ENCODE results near the gene KCNC4.

KCNC4 gene

GRCh38 chr1:110218739-110219138 lies 8.6 kb downstream of the KCNC4 start:
- Histone ChIP-seq H3K36me3 (ENCODE audit: control insufficient read depth, insufficient read depth, low read length) (no peaks in the 10 kb centered on the region), H3K4me1 (ENCODE audit: control insufficient read depth, insufficient read depth, low read length) (no peaks in the 10 kb centered on the region), H3K27ac (ENCODE audit: low read depth, low read length) (no peak overlapping the region), H3K27me3 (ENCODE audit: control insufficient read depth, insufficient read depth, low read length) (no peaks in the 10 kb centered on the region), H3K9ac (ENCODE audit: low read length) (no peak overlapping the region), H3K4me3 (ENCODE audit: low read length) (no peak overlapping the region)

DNA sequence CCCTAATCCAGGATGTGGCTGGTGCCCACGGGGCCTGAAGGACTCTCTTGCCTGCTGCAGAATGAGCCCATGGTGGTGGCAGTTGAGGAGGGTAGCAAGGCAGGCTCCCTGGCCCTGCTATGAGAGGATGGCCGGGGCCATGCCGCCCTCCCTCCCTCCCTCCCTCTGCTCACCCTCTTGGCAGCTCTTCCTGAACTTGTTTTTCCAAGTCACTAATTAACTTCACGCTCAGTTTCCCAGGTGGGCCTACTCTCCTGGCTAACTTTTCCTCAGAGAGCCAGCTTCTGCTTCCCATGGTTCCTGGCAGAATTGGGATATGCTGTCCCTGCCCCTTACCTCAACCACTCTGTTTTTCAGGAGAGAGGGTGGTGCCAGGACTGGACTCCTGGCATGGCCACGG lies 10.2 kb downstream of the KCNC4 start:
- Histone ChIP-seq H3K4me3 (ENCODE audit: low read length) (no peak overlapping the region), H3K36me3 (ENCODE audit: control insufficient read depth, insufficient read depth, low read length) (no peaks in the 10 kb centered on the region), H3K27ac (ENCODE audit: low read depth, low read length) (no peak overlapping the region), H3K27me3 (ENCODE audit: control insufficient read depth, insufficient read depth, low read length) (no peaks in the 10 kb centered on the region), H3K9ac (ENCODE audit: low read length) (no peak overlapping the region), H3K4me1 (ENCODE audit: control insufficient read depth, insufficient read depth, low read length) (no peaks in the 10 kb centered on the region)

DNA sequence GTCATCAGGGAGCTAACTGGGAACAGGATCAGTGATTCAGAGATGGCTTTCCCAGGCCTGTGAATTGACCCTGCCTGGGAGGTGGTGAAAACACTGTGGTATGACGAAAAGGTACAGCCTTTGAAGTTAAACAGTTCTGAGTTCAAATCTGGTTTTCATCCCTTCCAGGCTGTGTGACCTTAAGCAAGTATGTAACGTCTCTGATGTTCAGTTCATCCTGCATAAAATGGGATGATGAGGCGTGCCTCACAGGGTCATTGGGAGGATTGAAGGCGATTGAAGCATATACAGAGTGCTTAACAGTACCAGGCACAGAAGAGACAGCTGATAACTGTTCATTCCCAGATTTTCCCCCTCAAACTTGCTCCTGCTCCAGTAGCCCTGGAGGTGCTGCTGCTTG lies 11.0 kb downstream of the KCNC4 start:
- Histone ChIP-seq H3K27me3 (ENCODE audit: control insufficient read depth, insufficient read depth, low read length) (no peaks in the 10 kb centered on the region), H3K9ac (ENCODE audit: low read length) (no peak overlapping the region), H3K36me3 (ENCODE audit: control insufficient read depth, insufficient read depth, low read length) (no peaks in the 10 kb centered on the region), H3K4me3 (ENCODE audit: low read length) (no peak overlapping the region), H3K4me1 (ENCODE audit: control insufficient read depth, insufficient read depth, low read length) (no peaks in the 10 kb centered on the region), H3K27ac (ENCODE audit: low read depth, low read length) (no peak overlapping the region)

DNA sequence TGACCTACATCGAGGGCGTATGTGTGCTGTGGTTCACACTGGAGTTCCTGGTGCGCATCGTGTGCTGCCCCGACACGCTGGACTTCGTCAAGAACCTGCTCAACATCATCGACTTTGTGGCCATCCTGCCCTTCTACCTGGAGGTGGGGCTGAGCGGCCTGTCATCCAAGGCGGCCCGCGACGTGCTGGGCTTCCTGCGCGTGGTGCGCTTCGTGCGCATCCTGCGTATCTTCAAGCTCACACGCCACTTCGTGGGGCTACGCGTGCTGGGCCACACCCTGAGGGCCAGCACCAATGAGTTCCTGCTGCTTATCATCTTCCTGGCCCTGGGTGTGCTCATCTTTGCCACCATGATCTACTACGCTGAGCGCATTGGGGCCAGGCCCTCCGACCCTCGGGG lies 13.0 kb downstream of the KCNC4 start:
- Histone ChIP-seq H3K4me3 (ENCODE audit: low read length) (no peak overlapping the region), H3K9ac (ENCODE audit: low read length) (no peak overlapping the region), H3K27ac (ENCODE audit: low read depth, low read length) (no peak overlapping the region), H3K27me3 (ENCODE audit: control insufficient read depth, insufficient read depth, low read length) (no peaks in the 10 kb centered on the region), H3K36me3 (ENCODE audit: control insufficient read depth, insufficient read depth, low read length) (peaks cover 2% of the 10 kb centered on the region), H3K4me1 (ENCODE audit: control insufficient read depth, insufficient read depth, low read length) (no peaks in the 10 kb centered on the region)

- Histone ChIP-seq H3K27me3 (ENCODE audit: control insufficient read depth, insufficient read depth, low read length) (no peaks in the 10 kb centered on the region), H3K4me3 (ENCODE audit: low read length) (no peak overlapping the region), H3K9ac (ENCODE audit: low read length) (no peak overlapping the region), H3K27ac (ENCODE audit: low read depth, low read length) (no peak overlapping the region), H3K4me1 (ENCODE audit: control insufficient read depth, insufficient read depth, low read length) (no peaks in the 10 kb centered on the region), H3K36me3 (ENCODE audit: control insufficient read depth, insufficient read depth, low read length) (peaks cover 2% of the 10 kb centered on the region)
These were observed 13.5 kb downstream of the KCNC4 start for GRCh38 chr1:110223581-110223980.

DNA sequence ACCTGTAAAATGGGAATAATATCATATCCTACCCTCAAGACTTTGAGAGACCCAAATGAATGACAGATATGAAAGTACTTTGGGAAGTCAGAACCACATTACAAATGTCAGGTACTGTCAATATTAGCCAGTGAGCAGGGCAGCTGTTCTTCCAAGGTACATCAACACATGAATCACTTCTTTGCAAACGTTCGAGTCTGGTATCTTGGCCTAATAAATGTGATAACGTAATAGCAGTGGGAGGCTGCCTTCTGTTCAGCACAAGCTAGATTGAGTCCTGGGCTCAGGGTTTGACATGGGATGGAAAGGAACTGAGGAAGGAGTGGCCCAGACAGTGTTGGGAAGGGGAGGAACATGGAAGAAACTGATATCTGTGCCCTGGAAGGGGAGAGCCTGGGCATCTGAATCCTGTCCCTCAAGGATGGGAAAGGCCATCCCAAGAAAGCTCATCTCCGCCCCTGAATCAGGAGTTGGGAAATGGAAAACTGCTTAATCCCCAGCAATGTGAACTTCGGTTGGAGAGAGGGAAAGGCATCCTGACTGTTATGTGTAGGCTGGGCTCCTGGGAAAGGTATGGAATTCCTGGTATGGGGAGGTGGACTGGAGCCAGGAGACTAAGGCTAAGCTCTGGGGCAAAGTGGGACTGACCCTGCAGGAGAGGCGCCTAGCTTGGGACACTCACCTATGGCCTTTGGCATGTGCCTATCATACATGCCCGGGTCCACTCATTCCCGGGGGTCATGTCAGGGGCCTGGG lies 14.3 kb downstream of the KCNC4 start:
- H3K27me3 ChIP-seq (ENCODE audit: control insufficient read depth, insufficient read depth, low read length), result no peaks in the 10 kb centered on the region
- no peaks in the 10 kb centered on the region for H3K4me1 ChIP-seq (ENCODE audit: control insufficient read depth, insufficient read depth, low read length)
- H3K4me3 ChIP-seq (ENCODE audit: low read length), result no peak overlapping the region
- peaks cover 2% of the 10 kb centered on the region for H3K36me3 ChIP-seq (ENCODE audit: control insufficient read depth, insufficient read depth, low read length)
- no peak overlapping the region for H3K9ac ChIP-seq (ENCODE audit: low read length)
- H3K27ac ChIP-seq (ENCODE audit: low read depth, low read length), result no peak overlapping the region

GRCh38 chr1:110225212-110225611 lies 15.1 kb downstream of the KCNC4 start:
- H3K9ac ChIP-seq (ENCODE audit: low read length), result no peak overlapping the region
- H3K4me3 ChIP-seq (ENCODE audit: low read length), result no peak overlapping the region
- H3K4me1 ChIP-seq (ENCODE audit: control insufficient read depth, insufficient read depth, low read length), result no peaks in the 10 kb centered on the region
- no peaks in the 10 kb centered on the region for H3K27me3 ChIP-seq (ENCODE audit: control insufficient read depth, insufficient read depth, low read length)
- no peak overlapping the region for H3K27ac ChIP-seq (ENCODE audit: low read depth, low read length)
- peaks cover 2% of the 10 kb centered on the region for H3K36me3 ChIP-seq (ENCODE audit: control insufficient read depth, insufficient read depth, low read length)

DNA sequence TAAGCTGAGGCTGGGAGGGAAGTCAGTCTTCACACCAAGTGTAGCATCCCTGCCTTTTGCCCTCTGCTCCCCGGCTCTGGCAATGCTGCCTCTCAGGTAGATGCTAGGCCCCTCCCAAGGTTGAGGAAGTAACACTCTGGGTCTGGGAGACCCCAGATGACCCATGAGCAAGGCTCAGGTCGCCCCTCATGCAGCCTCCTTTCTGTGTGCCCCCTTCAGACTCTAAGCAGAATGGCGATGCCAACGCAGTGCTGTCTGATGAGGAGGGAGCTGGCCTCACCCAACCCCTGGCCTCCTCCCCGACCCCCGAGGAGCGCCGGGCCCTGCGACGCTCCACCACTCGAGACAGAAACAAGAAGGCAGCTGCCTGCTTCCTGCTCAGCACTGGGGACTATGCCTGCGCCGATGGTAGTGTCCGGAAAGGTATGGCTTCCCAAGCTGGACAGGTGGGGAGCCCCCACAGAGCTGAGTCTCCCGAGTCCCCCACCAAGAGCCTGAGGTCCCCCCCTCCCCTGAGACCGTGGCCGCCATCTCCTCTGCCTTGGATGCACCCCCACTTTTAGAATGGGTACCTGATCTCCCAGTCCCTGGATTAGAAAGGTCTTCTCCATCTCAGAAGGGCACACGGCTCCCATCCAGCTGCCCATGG lies 15.8 kb downstream of the KCNC4 start:
- Histone ChIP-seq H3K9ac (ENCODE audit: low read length) (no peak overlapping the region), H3K4me3 (ENCODE audit: low read length) (no peak overlapping the region), H3K27ac (ENCODE audit: low read depth, low read length) (no peak overlapping the region), H3K4me1 (ENCODE audit: control insufficient read depth, insufficient read depth, low read length) (no peaks in the 10 kb centered on the region), H3K27me3 (ENCODE audit: control insufficient read depth, insufficient read depth, low read length) (no peaks in the 10 kb centered on the region), H3K36me3 (ENCODE audit: control insufficient read depth, insufficient read depth, low read length) (peaks cover 2% of the 10 kb centered on the region)

- Histone ChIP-seq H3K4me3 (ENCODE audit: low read length) (no peak overlapping the region), H3K27me3 (ENCODE audit: control insufficient read depth, insufficient read depth, low read length) (no peaks in the 10 kb centered on the region), H3K9ac (ENCODE audit: low read length) (no peak overlapping the region), H3K4me1 (ENCODE audit: control insufficient read depth, insufficient read depth, low read length) (no peaks in the 10 kb centered on the region), H3K27ac (ENCODE audit: low read depth, low read length) (no peak overlapping the region), H3K36me3 (ENCODE audit: control insufficient read depth, insufficient read depth, low read length) (peaks cover 2% of the 10 kb centered on the region)
These were observed 17.7 kb downstream of the KCNC4 start for GRCh38 chr1:110227774-110228173.

DNA sequence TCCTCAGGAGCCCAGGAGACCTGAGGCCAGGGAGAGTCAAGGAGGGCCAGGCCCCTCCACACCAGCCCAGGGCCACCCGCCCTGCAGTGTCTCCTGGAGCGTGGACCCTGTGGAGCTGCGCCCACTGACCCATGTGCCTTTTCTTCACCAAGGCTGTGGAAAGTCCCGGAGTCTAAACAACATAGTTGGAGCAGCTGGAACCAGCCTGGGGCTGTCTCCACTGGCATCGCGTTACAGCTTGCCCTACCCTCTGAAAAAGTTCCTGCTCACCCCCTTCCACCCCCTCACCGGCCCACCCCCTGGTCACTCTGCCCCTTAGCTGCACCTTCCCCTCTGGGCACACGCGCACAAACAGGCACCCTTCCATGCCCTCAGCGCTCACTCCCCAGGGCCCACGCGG lies 18.3 kb downstream of the KCNC4 start:
- no peak overlapping the region for H3K4me3 ChIP-seq (ENCODE audit: low read length)
- peaks cover 2% of the 10 kb centered on the region for H3K36me3 ChIP-seq (ENCODE audit: control insufficient read depth, insufficient read depth, low read length)
- H3K27me3 ChIP-seq (ENCODE audit: control insufficient read depth, insufficient read depth, low read length), result no peaks in the 10 kb centered on the region
- H3K27ac ChIP-seq (ENCODE audit: low read depth, low read length), result no peak overlapping the region
- no peak overlapping the region for H3K9ac ChIP-seq (ENCODE audit: low read length)
- no peaks in the 10 kb centered on the region for H3K4me1 ChIP-seq (ENCODE audit: control insufficient read depth, insufficient read depth, low read length)

- Histone ChIP-seq H3K27ac (ENCODE audit: low read depth, low read length) (no peak overlapping the region), H3K27me3 (ENCODE audit: control insufficient read depth, insufficient read depth, low read length) (no peaks in the 10 kb centered on the region), H3K9ac (ENCODE audit: low read length) (no peak overlapping the region), H3K36me3 (ENCODE audit: control insufficient read depth, insufficient read depth, low read length) (peaks cover 2% of the 10 kb centered on the region), H3K4me1 (ENCODE audit: control insufficient read depth, insufficient read depth, low read length) (no peaks in the 10 kb centered on the region), H3K4me3 (ENCODE audit: low read length) (no peak overlapping the region)
These were observed 18.8 kb downstream of the KCNC4 start for GRCh38 chr1:110228869-110229268.

GRCh38 chr1:110229348-110230001 lies 19.4 kb downstream of the KCNC4 start:
- H3K27ac ChIP-seq (ENCODE audit: low read depth, low read length), result no peak overlapping the region
- peaks cover 2% of the 10 kb centered on the region for H3K36me3 ChIP-seq (ENCODE audit: control insufficient read depth, insufficient read depth, low read length)
- no peaks in the 10 kb centered on the region for H3K27me3 ChIP-seq (ENCODE audit: control insufficient read depth, insufficient read depth, low read length)
- no peak overlapping the region for H3K9ac ChIP-seq (ENCODE audit: low read length)
- H3K4me3 ChIP-seq (ENCODE audit: low read length), result no peak overlapping the region
- no peaks in the 10 kb centered on the region for H3K4me1 ChIP-seq (ENCODE audit: control insufficient read depth, insufficient read depth, low read length)
